Osteocyte (in vitro differentiated cells): ENCODE data around the gene GRHPR. TPM values are rescaled to one million over a fixed set of nuclear protein-coding genes. Genes with fewer than 3 reads are reported as not detected.

Source experiments
- DNase-seq: peaks from one replicate; pipeline ENCODE4 v3.0.0; 2021; ENCODE audit warnings: mixed read lengths; ENCODE audit not compliant: unreplicated experiment; ENCODE audit errors: extremely low spot score
- H3K27ac Mint-ChIP-seq: one replicate; pipeline ENCODE4 v1.8.0; 2021; ENCODE audit warnings: mild to moderate bottlenecking, mixed read lengths; ENCODE audit not compliant: unreplicated experiment
- H3K27me3 Mint-ChIP-seq: one replicate; pipeline ENCODE4 v1.8.0; 2021; ENCODE audit warnings: mixed read lengths; ENCODE audit not compliant: unreplicated experiment
- H3K36me3 Mint-ChIP-seq: one replicate; pipeline ENCODE4 v1.8.0; 2021; ENCODE audit warnings: mixed read lengths; ENCODE audit not compliant: unreplicated experiment
- H3K4me1 Mint-ChIP-seq: one replicate; pipeline ENCODE4 v1.8.0; 2021; ENCODE audit warnings: mixed read lengths; ENCODE audit not compliant: unreplicated experiment
- H3K4me3 Mint-ChIP-seq: one replicate; pipeline ENCODE4 v1.8.0; 2021; ENCODE audit warnings: mild to moderate bottlenecking, moderate library complexity, mixed read lengths; ENCODE audit not compliant: unreplicated experiment
- H3K9me3 Mint-ChIP-seq: one replicate; pipeline ENCODE4 v1.8.0; 2021; ENCODE audit warnings: mixed read lengths; ENCODE audit not compliant: unreplicated experiment
- CTCF ChIP-seq: fragments of 200-600 bp; sonication (generic); IDR thresholded peaks from 2 replicates; pipeline ENCODE4 v1.5.0; 2021; ENCODE audit warnings: antibody characterized with exemption, mild to moderate bottlenecking, moderate library complexity
- total RNA-seq: library from RNA; stranded (reverse); gene quantifications from 2 replicates; pipeline ENCODE4 v1.2.1, GENCODE V29; 2021

Gene GRHPR
- total RNA-seq, 1 donor from 2014 or later: 111 TPM

GRCh38 chr9:37456817-37457216 is 34.3 kb downstream of the GRHPR start:
- peaks cover 12% of the 10 kb centered on the region for H3K4me1 Mint-ChIP-seq
- no peaks in the 10 kb centered on the region for H3K27me3 Mint-ChIP-seq
- H3K4me3 Mint-ChIP-seq: no peak overlapping the region
- H3K36me3 Mint-ChIP-seq: peaks cover 17% of the 10 kb centered on the region
- H3K27ac Mint-ChIP-seq: no peak overlapping the region
- no peak for TF ChIP-seq CTCF
- DNase-seq: no peak
- H3K9me3 Mint-ChIP-seq: no peaks in the 10 kb centered on the region

GRCh38 chr9:37464006-37464405 is 41.5 kb downstream of the GRHPR start:
- DNase-seq: no peak
- H3K36me3 Mint-ChIP-seq: peaks cover 7% of the 10 kb centered on the region
- H3K27ac Mint-ChIP-seq: peak overlapping the region; percentile 98
- H3K4me3 Mint-ChIP-seq: peak overlapping the region; percentile 90
- no peaks in the 10 kb centered on the region for H3K27me3 Mint-ChIP-seq
- no peak for TF ChIP-seq CTCF
- peaks cover 40% of the 10 kb centered on the region for H3K4me1 Mint-ChIP-seq
- H3K9me3 Mint-ChIP-seq: no peaks in the 10 kb centered on the region

- peak overlapping the region; percentile 90 for H3K4me3 Mint-ChIP-seq
- H3K9me3 Mint-ChIP-seq: no peaks in the 10 kb centered on the region
- TF ChIP-seq CTCF: no peak
- peak; percentile 91 for DNase-seq
- H3K27ac Mint-ChIP-seq: peak overlapping the region; percentile 98
- no peaks in the 10 kb centered on the region for H3K27me3 Mint-ChIP-seq
- peaks cover 38% of the 10 kb centered on the region for H3K4me1 Mint-ChIP-seq
- H3K36me3 Mint-ChIP-seq: peaks cover 7% of the 10 kb centered on the region
These were observed 42.1 kb downstream of the GRHPR start for GRCh38 chr9:37464426-37465248.

- H3K4me3 Mint-ChIP-seq: peak within 1 kb of the TSS; percentile 90
- H3K36me3 Mint-ChIP-seq: peaks cover 7% of the 10 kb centered on the region
- no peak for TF ChIP-seq CTCF
- H3K9me3 Mint-ChIP-seq: no peaks in the 10 kb centered on the region
- H3K27me3 Mint-ChIP-seq: no peaks in the 10 kb centered on the region
- peaks cover 38% of the 10 kb centered on the region for H3K4me1 Mint-ChIP-seq
- H3K27ac Mint-ChIP-seq: peak within 1 kb of the TSS; percentile 98
- DNase-seq: peak; percentile 100
These were observed 42.9 kb downstream of the GRHPR start, which contains the start of gene ZBTB5 for GRCh38 chr9:37465249-37466036. TSS of gene ZBTB5 (minus strand) at chr9:37465450. CDS start at chr9:37442551, 22,899 bp downstream.
